Stimulated activated CD8-positive, alpha-beta memory T cell treated with anti-CD3 and anti-CD28 coated beads, Interleukin-7, amount 100 ng/mL, for 24 hours (primary cell): ENCODE data around the gene OR5D14.

Experiments used
- DNase-seq: peaks from one replicate; pipeline ENCODE4 v3.0.0-alpha.2; 2020; ENCODE audit warnings: low read depth

Gene OR5D14

GRCh38 chr11:55795256-55795655 is at the start of gene OR5D14:
Gene OR5D14 (plus strand): TSS chr11:55795556. CDS start chr11:55795556, 0 bp downstream.
- DNase-seq, result no peak

DNA sequence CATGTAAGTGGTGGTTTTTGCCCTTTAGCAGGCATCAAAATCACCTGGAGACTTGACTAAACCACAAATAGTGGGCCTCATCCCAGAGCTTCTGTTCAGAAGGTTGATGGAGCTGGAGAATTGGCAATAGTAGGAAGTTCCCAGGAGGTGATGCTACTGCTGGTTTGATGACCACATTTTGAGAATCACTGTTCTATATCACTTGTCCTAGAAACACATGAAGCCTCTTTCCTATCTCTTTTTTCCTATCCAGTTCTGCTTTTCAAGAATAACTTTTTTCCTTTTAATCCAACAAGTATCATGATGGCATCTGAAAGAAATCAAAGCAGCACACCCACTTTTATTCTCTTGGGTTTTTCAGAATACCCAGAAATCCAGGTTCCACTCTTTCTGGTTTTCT is 22.2 kb upstream of the OR5D14 start, which contains the start of gene OR5D13:
Gene OR5D13 (plus strand): TSS at position 301 of the 400 bp plus-strand sequence. CDS start 0 bp downstream, at position 301.
- DNase-seq, result no peak

DNA sequence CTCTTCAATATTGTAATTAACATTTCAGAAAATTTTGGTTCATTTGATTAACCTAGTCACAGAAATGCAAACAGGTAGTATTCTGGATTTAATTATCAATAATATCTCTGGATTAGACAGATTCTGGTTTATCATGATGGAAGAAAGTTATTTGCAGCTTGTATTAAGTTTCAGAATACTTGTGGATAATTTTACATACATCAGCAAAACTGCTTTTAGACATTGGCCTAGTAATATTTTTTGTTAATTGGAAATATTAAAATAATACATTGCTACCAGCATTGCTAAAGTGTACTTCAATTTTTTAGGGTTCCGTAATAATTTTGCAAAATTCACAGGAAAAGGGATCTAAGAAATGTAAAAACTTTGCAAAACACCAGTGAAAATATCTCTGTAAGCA is 3.8 kb upstream of the OR5D14 start:
- DNase-seq, result no peak

- no peak for DNase-seq
Measured at GRCh38 chr11:55793321-55793720, 2.0 kb upstream of the OR5D14 start.

- no peak for DNase-seq
Measured at GRCh38 chr11:55806248-55806647, 10.9 kb downstream of the OR5D14 start.

GRCh38 chr11:55811067-55811466 is 15.7 kb downstream of the OR5D14 start, which contains the start of gene OR5L1:
Gene OR5L1 (plus strand): TSS chr11:55811367. CDS start chr11:55811467, 100 bp downstream.
- no peak for DNase-seq

DNA sequence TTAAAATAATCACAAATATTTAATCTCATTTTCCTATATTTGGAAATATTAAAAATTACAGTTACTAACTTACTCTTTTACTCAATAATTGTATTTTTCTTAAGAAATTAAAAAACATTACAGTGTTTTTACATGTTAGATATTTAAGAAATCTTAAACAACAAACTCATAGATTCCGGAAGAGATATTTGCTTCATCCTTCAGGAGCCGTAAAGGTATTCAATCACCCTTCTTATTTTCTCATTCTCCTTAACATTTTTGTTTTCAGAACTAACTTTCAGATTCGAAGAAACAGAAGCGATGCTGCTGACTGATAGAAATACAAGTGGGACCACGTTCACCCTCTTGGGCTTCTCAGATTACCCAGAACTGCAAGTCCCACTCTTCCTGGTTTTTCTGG is 24.0 kb downstream of the OR5D14 start, which contains the start of gene OR5D18:
Gene OR5D18 (plus strand): TSS at position 301 of the 400 bp plus-strand sequence. CDS start 0 bp downstream, at position 301.
- no peak for DNase-seq

- no peak for DNase-seq
Measured at GRCh38 chr11:55826919-55827318, 31.6 kb downstream of the OR5D14 start, which contains the start of gene OR5L2. Gene OR5L2 (plus strand): TSS chr11:55827219. CDS start chr11:55827219, 0 bp downstream.

DNA sequence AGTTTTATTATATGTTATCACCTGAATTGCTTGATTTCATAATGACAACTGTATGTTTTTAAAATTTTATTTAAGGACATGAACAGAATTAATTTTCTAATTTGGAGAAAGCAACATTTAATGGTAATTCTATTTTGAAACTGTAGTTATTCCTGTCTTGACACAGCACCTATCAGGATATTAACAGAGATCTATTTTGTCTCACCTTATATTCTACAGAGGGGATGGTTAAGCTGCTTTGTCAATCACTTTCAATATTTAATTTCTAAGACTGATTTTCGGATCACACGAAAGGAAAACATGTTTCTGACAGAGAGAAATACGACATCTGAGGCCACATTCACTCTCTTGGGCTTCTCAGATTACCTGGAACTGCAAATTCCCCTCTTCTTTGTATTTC is 43.1 kb downstream of the OR5D14 start, which contains the start of gene OR5D16:
Gene OR5D16 (plus strand): TSS at position 301 of the 400 bp plus-strand sequence. CDS start 0 bp downstream, at position 301.
- no peak for DNase-seq
